Stomach (tissue), 4 donors: Measurements from ENCODE around the gene PLEKHA6.

Source experiments
- CTCF ChIP-seq, 7 experiments: fragments of 450-650 bp in 4 of 7; fragments of 200-600 bp in 3 of 7; sonication (generic) in 3 of 7; IDR thresholded peaks; one replicate each; pipeline ENCODE4 v1.5.1; 2016 to 2019; ENCODE audit warnings: antibody characterized with exemption in 7 of 7, control low read depth in 2 of 7, mild to moderate bottlenecking in 1 of 7
- EP300 ChIP-seq: sonication (generic); formaldehyde crosslinking; IDR thresholded peaks from one replicate; pipeline ENCODE4 v1.6.1; 2017; ENCODE audit warnings: antibody characterized with exemption
- POLR2A ChIP-seq, 4 donors: fragments of 450-650 bp; IDR thresholded peaks; one replicate each; pipeline ENCODE4 v1.6.1; 2016; ENCODE audit warnings: antibody characterized with exemption in 4 of 4, control low read depth in 2 of 4, mild to moderate bottlenecking in 1 of 4, moderate library complexity in 1 of 4
- POLR2AphosphoS5 ChIP-seq, 3 donors: sonication (generic); formaldehyde crosslinking; IDR thresholded peaks; one replicate each; pipeline ENCODE4 v1.6.1; 2016; ENCODE audit warnings: antibody characterized with exemption in 3 of 3

DNA sequence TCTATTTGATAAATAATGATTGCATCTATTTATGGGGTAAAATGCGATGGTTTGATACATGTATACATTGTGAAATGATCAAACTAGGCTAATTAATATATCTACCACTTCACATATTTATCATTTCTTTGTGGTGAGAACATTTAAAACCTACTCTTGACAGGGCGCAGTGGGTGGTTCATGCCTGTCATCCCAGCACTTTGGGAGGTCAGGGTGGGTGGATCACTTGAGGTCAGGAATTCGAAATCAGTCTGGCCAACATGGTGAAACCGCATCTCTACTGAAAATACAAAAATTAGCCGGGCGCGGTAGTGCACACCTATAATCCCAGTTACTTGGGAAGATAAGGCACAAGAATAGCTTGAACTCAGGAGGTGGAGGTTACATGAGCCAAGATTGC, 25.3 kb downstream of the PLEKHA6 start:
- no peak for TF ChIP-seq CTCF (IDR thresholded peaks at IDR 0.05)
- no peak for TF ChIP-seq POLR2A (IDR thresholded peaks at IDR 0.05)
- TF ChIP-seq EP300, result no peak
- no peak for TF ChIP-seq POLR2AphosphoS5 (IDR thresholded peaks at IDR 0.05)
